CD4-positive, alpha-beta T cell treated with Interleukin-21 for 1 hour (primary cell): ENCODE data around the gene FOXA2.
"Not testable (repeated sequence)": the region's sequence is repeated elsewhere in the genome, so short reads cannot be mapped to it uniquely, and the experiment has no call there.

ENCODE experiments used
- DNase-seq: peaks from one replicate; pipeline ENCODE4 v3.0.0-alpha.2; 2020

The FOXA2 gene

DNA sequence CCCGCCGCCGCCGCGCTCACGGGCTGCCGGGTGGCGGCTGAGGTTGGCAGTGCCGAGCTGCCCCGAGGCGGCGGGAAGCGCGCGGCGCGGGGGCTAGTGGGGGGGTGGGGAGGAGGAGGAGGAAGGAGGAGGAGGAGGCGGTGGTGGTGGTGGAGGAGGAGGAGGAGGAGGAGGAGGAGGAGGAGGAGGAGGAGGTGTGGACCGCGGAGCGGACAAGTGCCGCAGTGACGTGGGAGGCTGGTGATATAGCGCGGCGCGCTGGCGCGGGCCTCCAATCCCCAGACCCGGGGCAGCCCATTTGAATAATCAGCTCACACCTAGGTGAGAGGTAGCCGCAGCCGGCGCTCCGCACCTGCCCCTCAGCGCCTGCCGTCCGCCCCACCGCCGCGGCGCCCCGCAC is at the start of gene FOXA2:
FOXA2 (minus strand) TSS at position 51 of the 400 bp plus-strand sequence. CDS start 294 bp downstream, outside the sequence.
- no peak for DNase-seq

DNA sequence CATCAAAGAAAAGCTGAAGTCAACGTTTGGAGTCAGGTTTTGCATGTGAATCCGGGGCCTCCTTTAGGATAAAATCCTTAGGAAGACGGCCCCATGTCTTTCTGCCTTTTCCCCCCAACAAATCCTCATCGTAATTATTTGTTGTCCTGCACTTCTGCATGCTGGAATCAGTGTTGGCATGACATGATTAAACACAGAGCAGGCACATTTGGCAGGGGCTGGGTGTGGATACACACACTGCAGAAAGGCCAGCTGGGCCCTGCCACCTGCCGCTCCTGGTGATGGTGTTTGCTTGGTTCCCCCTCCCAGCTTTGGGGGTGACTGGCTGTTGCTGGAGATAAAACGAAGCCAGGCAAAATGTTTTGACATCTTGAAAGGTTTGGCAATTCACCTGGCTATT is 46.3 kb upstream of the FOXA2 start:
- DNase-seq = no peak

DNA sequence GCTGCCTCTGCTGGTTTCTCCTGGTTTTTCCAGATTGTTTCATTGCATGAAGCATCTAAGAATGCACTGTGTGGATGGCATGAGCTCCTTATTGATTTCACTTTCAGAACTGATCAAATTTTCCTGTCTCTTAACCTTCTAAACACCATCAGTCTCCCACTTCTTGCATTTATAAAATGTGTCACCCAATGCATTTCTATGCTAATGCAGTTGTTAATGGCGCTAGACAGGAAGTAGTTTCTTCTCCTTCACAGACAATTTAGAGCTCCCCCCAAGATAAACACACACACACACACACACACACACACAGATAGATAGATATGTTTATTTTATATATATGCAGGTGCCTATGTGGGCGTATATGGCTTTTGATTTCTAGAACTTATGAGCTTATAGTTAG is 45.6 kb upstream of the FOXA2 start:
- no peak for DNase-seq

DNA sequence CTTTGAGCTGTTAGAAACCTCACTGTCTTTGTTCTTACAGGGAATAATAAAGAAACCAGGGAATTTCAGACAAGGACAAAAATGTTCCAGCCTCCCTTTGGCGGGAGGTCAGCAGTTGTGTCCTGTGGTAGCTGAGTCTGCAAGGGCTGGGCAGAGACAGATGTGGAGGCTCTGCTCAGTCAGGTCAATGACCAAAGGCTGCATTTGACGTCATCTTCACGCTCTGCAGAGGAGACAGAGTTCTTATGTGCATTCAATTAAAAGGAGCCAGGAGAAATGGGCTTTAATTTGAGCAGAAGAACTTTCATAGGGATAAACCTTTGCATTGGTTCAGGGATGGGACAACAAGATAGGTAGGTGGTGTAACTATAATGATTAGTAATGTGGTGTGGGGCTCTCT is 45.1 kb upstream of the FOXA2 start:
- DNase-seq = no peak

DNA sequence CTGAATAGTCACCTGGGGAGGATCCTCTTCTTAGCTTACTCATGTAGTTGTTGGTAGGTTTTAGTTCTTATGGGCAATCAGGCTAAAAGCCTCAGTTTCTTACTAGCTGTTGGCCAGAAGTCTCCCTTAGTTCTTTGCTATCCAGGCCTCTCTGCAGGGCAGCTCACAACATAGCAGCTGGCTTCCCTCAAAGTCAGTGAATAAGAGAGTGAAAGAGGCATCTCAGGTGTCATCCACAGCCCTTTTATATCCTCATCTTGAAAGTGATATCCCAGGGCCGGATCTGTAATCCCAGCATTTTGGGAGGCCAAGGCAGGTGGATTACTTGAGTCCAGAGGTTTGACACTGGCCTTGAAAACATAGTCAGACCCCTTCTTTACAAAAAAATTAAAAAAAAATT is 42.1 kb upstream of the FOXA2 start:
- DNase-seq = no peak

DNA sequence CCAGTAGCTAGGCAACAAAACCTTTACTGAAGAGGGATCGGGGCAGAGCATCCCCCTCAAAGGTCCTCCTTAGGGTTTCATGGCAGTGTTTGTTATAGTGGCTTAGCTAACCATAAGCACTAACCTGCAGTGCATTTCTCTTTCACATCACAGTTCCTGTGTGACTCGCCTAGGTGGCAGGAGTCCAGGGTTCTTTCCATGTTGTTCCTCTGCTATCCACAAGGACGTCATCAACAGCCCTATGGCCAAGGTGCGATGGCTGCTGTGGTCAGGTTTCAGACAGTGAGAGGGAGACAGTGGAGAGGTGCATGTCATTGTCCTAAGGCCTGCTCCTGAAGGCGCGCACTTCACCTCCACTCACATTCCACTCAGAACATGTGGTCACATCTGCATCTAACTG is 38.8 kb upstream of the FOXA2 start:
- DNase-seq = no peak

DNA sequence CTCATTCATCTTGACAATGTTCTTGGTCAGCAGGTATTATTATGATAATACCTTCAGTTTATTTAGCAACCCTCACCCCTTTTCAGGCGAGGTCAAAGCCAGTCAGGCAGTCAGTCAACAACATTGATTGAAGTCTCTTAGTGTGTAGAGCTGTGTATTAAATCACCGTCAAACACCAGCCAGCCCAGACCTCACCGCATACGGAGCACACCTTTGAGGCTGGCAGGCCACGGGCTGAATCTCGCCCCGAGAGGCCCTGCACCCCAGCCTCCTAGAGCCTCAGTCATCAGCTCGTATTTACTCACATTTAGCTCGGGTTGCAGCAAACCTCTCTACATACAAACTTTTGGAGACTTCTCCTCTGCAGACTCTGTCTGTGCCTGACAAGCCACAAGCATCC is 36.0 kb upstream of the FOXA2 start:
- DNase-seq = no peak

DNA sequence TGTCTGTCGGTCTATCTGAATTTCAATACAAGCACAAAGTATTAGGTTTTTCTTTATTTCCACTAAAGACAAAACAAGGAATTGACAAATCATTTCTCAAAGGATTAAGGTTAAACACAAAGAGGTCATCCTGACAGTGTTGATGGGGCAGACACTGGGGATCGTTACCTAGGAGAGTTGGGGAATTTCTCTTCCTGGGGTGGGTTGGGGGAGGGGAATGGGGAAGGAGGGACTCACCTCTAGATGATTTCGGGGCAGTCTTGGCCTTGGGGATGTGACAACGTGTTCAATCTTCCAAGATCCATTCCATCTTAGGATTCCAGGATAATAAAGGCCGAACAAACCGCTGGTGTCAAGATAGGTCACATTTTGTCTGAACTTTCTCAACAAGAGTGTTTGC is 35.4 kb upstream of the FOXA2 start:
- no peak for DNase-seq

DNA sequence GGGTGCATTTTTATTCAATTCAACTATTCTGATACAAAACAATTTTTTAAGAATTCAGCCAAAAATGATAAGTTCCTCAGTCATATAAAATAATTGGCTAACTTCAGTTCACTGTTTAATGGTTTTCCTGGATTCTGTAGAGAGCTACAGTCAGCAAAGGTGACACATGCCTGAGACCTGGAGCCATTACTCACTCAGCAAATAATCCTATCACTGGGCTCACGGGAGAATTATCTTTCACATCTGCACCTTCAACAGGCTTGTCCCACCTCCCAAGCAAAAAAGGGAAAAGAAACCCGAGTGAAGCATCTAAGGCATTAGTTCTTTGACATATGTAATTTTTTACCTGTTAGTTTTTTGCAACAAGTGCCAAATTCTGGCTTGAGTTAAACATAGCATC is 34.9 kb upstream of the FOXA2 start:
- DNase-seq = no peak

DNA sequence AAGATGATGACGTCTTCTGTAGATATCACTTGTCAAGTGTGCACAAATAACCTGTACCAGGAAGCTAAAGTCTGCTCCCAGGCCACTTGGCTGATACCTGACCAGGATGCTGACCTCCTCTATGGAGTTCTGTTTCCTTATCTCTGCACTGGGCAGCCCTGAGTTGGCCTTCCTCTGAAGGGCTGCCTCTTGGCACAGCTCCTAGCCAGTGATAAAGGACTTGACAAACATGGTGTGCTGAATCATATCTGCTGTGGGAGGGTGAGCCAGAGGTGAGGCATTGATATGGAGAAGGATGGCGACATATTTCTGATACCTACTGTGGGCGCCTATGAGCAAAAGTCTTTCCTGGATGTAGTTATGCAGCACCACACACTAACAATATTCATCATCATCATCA is 32.8 kb upstream of the FOXA2 start:
- no peak for DNase-seq

DNA sequence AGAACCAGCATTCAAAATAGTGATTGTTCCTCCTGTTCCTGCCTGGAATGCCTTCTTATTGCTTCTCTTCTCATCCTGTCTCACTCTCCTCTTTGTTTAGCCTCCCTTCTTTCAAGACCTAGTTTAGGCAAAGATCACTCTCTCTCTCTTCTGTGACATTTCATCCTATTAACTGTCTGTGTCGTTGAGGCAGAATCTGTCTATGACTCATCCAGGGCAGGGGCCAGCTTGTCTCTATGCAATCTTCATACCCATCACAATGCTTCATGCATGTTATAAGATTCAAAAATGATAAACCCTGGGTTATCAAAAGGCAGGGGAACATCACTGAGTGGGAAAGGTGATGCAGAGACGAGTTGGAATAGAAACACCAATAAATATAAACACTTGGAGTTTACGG is 32.2 kb upstream of the FOXA2 start:
- no peak for DNase-seq

DNA sequence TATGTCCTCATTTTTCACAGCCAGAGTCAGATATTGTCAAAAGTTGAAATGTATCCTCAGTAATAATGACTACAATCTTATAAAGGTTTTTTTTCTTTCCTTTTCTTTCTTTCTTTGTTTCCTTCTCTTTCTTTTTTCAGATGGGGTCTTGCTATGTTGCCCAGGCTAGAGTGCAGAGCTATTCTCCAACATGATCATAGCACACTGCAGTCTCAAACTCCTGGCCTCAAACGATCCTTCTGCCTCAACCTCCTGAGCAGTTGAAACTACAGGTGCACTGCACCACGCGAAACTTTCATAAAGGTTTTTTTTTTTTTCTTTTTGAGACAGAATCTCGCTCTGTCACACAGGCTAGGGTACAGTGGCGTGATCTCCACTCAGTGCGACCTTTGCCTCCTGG is 31.1 kb upstream of the FOXA2 start:
- no peak for DNase-seq

DNA sequence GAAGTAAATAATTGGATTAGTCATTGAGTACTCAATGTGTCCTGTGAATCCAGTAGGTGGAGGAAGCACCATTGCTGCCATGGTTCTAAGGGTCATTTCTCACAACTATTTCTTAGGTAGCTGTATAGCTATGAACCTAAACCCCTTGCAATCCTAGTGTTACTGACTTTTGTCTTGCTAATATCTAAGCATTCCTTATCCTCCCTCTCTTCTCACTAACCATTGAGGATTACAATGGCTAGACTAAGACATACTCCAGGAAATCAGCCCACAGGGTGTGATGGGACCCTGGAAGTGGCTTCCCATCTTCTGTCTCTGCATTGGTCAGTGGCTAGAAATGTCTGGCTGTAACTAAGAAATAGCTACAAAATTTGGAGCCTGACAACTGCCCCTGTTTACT is 27.3 kb upstream of the FOXA2 start:
- no peak for DNase-seq

DNA sequence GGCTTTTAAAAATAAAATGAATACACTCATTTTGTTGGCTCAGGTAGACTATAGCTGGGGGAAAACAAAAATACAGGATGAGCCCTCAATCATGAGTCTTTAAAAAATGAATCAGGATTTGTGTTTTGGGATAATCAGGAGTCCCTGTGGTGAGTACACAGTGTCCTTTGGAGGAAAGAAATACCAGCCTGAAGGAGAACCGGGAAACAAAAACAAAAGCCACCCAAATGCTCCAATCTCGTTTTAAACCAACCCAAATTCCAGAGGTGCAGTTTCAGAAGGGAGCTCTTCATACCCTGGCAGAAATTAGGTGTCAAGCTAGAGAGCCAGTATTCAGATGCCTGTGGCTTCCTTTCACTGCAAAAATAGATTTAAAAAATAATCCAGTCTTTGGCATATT is 23.3 kb upstream of the FOXA2 start:
- no peak for DNase-seq

DNA sequence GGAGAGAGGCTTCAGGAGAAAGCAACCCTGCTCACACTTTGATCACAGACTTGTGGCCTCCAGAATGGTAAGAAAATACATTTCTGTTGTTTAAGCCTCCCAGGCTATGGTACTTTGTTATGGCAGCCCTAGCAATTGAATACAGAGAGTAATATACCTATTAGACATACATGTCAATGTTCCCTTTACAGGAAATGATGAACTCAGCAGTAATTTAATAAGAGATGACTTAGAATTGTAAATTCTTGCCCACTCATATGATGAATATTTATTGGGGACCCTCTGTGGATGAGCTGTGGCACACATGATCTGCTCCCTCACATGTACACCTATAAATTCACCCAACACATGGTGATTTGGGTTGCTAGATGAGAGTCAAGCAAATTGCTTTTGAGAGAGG is 20.4 kb upstream of the FOXA2 start:
- DNase-seq = no peak

DNA sequence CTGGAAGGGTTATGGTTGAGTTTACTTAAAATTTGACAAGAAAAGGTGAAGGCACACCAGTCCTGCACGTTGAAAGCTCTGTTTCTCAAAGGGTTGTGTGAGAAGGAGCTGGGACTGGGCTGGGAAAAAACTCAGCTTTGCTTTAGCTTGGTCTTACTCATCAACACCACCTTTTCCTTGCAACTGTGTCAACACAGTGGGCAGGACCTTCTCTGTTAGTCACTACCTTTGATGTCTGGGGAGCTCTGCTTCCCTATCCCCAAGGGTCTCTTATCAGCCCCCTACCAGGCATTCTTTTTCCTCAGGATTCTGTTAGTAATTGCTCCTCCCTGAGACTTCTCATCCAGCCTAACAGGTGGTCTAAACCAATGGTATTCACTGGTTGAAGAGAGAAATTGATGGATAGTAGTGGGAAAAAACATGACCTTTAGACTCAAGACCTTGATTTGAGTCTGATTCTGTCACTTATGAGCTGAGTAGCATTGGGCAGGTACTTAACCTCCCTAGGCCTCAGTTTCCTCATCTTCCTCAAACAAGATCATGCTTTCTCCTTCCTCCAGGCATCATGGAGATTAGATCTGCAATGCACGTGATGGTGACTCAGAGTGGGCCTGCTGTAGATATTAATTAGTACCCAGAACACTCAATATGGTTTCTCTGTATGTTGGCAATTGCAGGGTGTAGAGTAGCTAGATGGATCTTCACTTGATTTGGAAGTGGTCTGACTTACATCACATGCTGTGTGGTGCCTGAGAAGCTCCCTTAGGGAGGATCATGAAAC is 17.2 kb upstream of the FOXA2 start:
- DNase-seq = no peak

DNA sequence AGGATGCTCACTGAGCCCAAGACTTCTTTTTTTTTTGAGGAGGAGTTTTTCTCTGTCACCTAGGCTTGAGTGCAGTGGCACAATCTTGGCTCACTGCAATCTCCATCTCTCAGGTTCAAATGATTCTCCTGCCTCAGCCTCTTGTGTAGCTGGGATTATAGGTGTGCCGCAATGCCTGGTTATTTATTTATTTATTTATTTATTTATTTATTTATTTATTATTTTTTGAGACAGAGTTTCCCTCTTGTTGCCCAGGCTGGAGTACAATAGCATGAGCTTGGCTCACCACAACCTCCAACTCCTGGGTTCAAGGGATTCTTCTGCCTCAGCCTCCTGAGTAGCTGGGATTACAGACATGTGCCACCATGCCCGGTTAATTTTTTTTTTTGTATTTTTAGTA is 14.9 kb upstream of the FOXA2 start:
- DNase-seq = not testable (repeated sequence)

DNA sequence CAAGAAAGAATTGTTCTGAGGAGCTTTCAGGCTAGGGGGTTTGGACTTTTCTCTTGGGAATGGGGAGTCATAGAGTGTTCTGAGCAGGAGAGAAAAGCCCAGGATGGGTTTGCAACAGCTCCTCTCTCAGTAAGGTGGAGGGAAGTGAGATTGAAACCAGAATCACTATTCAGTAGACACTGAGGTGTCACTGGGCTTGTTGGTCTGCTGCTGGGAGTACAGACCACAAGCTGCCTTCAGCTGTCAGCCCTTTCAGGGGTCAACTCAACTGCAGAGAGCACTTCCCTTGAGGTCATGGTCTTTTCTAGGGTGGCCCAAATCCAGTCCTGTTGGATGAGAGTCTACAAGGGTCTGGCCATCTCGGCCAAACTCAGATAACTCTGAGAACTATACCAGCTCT is 12.9 kb upstream of the FOXA2 start:
- no peak for DNase-seq

DNA sequence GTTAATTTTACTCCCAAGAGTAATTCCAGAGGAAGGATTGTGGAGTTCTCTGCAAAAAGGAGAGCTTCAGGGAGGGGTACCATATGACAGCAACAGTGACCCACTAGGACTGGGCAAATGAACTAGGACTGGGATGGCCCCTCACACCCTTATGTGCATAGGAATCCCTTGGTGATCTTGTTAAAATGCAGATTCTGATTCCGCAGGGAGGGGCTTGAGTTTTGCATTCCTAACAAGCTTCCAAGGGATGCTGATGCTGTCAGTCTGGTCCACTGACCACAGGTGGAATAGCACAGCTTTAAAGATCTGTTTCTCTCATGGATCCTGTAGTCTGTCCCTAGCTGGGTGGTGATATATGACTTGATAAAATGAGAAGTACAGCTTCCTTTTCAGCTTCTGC is 6.3 kb upstream of the FOXA2 start:
- no peak for DNase-seq

DNA sequence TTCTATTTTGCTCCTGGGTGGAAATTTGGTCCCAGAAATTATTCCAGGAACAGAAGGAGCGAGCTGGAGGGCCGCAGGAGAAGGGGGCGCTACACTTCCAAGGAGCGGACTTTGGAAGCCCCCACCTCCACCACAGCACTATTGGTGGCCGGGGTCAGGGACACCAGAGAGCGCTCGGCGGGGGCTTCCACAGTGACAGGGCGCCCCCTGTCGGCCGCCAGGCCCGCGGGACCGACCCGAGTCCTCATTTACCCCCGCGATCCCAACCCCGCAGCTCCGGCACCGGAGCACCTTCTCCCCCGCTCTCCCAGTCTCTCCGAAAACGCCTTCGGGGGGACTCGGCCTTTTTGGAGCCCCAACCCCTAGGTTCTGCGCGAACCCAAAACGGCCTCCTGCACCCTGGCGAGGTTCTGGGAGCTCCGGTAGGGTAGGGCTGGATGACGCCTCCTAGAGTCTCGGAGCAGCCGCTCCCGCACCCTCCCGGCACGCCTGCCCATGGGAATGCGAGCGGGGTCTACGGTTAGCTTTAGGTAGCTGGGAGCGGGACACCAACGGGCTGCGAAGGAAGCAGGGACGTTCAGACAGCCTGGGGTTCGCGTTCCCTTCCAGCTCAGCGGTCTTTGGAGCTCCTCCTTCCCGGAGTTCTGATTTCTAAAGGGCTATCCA is 2.4 kb upstream of the FOXA2 start:
- no peak for DNase-seq

DNA sequence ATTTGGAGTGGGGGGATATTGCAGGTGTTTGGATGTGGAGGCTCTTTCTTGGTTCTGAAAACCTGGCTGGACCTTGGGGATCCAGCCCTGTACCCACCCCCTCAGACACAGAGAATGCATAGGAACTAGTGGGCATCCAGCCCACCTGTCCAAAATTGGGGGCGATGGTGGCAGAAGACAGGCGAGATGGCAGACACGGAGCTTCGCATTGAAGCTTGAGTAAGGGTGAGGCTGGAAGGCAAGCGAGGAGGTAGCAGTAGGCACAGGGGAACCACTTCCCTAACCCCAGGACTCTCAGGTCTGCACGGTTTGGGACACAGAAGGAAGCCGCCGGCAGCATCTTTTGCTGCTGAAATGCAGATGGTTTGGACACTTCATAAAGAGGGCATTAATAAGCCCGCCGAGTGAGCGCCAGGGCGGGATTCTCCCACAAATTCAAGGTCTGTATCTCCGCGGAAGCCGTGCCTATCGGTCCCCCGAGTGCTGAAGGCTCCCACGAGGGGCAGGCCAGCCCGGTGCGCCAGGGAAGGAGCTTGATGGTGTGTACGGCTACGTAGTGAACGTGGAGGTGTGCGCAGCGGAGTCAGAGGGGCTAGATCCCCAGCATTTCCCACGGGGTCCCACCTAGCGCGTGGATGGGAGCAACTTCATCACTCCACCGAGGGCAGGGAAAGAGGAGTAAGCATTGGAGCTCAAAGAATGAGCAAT is 1.6 kb upstream of the FOXA2 start:
- no peak for DNase-seq

DNA sequence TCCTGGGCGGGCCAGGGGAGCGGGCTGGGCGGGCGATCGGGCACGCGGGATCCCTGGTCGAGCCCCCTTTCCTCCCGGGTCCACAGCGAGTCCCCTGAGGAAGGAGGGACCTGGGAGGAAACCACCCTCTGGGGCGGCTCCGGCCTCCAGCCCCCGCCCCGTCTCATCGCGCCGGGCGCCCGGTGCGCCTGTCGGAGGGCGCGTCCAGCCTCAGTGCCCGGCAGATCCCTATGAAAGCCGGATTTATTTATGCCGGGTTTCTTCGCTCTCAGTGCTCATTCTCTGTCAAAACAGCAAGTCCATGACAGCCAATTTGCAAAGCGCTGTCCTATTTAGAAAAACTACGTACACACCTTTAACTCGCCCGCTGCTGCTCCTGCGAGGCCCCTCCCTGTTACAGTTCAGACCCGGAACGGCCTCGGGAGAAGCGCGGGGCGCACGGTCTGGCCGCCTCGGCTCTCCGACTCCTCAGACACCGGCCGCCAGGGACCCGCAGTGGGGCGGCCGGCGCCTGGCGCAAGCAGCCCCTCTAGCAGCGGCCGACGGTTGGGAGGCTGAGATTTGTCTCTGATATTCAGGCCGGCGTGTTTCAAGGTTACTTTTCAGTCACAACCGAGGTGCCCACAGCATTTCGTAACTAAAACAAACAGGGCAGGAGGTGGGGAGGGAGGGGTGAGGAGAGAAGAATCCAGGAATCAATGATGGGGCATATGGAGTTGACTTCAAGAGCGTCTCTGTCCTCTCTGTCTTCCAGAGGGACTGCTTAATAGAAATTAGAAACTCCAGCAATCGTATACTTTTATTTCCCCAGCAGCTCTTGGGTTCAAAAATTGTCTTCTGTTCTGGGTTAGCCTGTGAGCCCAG is 782 bp upstream of the FOXA2 start:
- DNase-seq = no peak
